OCI-LY1 (cell line): Measurements from ENCODE around the gene VCAN.

Experiments
- H2AFZ ChIP-seq: fragments of 200-600 bp; sonication (generic), shearing (Covaris generic); 2 replicates; pipeline ENCODE4 v1.6.0; 2014; ENCODE audit warnings: antibody characterized with exemption, mild to moderate bottlenecking, low read length
- H3F3A ChIP-seq: fragments of 200-600 bp; sonication (generic), shearing (Covaris generic); 2 replicates; pipeline ENCODE4 v1.6.0; 2014; ENCODE audit warnings: mild to moderate bottlenecking, antibody characterized with exemption, low read length, moderate library complexity; ENCODE audit not compliant: insufficient read depth
- H3K27ac ChIP-seq: fragments of 200-600 bp; sonication (generic); 2 replicates; pipeline ENCODE4 v1.5.1; 2014; ENCODE audit warnings: low read length, mixed run types, mild to moderate bottlenecking, low read depth; ENCODE audit not compliant: poor library complexity, severe bottlenecking
- H3K27me3 ChIP-seq: fragments of 200-600 bp; sonication (generic); 2 replicates; pipeline ENCODE4 v1.6.0; 2014; ENCODE audit warnings: antibody characterized with exemption, mild to moderate bottlenecking, low read length, moderate library complexity; ENCODE audit not compliant: insufficient read depth
- H3K36me3 ChIP-seq: fragments of 200-600 bp; sonication (generic); 2 replicates; pipeline ENCODE4 v1.6.1; 2014; ENCODE audit warnings: mild to moderate bottlenecking, antibody characterized with exemption, low read length, moderate library complexity, mixed read lengths; ENCODE audit not compliant: insufficient read depth
- H3K4me1 ChIP-seq: fragments of 200-600 bp; sonication (generic); 2 replicates; pipeline ENCODE4 v1.5.1; 2014; ENCODE audit warnings: mild to moderate bottlenecking, low read length, moderate library complexity; ENCODE audit not compliant: insufficient read depth, severe bottlenecking
- H3K4me2 ChIP-seq: fragments of 200-600 bp; sonication (generic), shearing (Covaris generic); 2 replicates; pipeline ENCODE4 v1.6.1; 2014; ENCODE audit warnings: low read length
- H3K4me3 ChIP-seq: fragments of 200-600 bp; sonication (generic); 2 replicates; pipeline ENCODE4 v1.5.1; 2014; ENCODE audit warnings: low read length, low read depth, mild to moderate bottlenecking, mixed read lengths; ENCODE audit not compliant: poor library complexity, severe bottlenecking
- H3K79me2 ChIP-seq: fragments of 200-600 bp; shearing (Covaris generic); 2 replicates; pipeline ENCODE4 v1.6.1; 2016; ENCODE audit warnings: mixed run types, low read length, mixed read lengths; ENCODE audit not compliant: insufficient read depth
- H3K9ac ChIP-seq: fragments of 200-600 bp; sonication (generic), shearing (Covaris generic); 2 replicates; pipeline ENCODE4 v1.6.1; 2014; ENCODE audit warnings: mild to moderate bottlenecking, low read length, mixed read lengths
- H3K9me2 ChIP-seq: fragments of 200-600 bp; sonication (generic), shearing (Covaris generic); 2 replicates; pipeline ENCODE4 v1.6.1; 2014; ENCODE audit warnings: low read depth, mild to moderate bottlenecking, low read length, mixed read lengths
- H3K9me3 ChIP-seq: fragments of 200-600 bp; shearing (Covaris generic); 2 replicates; pipeline ENCODE4 v1.6.1; 2014; ENCODE audit warnings: low read length, mixed read lengths
- H4K20me1 ChIP-seq: fragments of 200-600 bp; sonication (generic), shearing (Covaris generic); 2 replicates; pipeline ENCODE4 v1.6.0; 2016; ENCODE audit warnings: mild to moderate bottlenecking, low read length; ENCODE audit not compliant: insufficient read depth
- CTCF ChIP-seq: fragments of 200-600 bp; sonication (generic), shearing (Covaris generic); IDR thresholded peaks from 2 replicates; pipeline ENCODE4 v1.5.1; 2017; ENCODE audit warnings: mild to moderate bottlenecking, antibody characterized with exemption, low read length, moderate library complexity, mixed read lengths
- EZH2 ChIP-seq: fragments of 200-600 bp; sonication (generic), shearing (Covaris generic); IDR thresholded peaks from 2 replicates; pipeline ENCODE4 v1.8.0; 2017; ENCODE audit warnings: borderline replicate concordance, mixed run types, mild to moderate bottlenecking, antibody characterized with exemption, low read length, moderate library complexity, mixed read lengths

Gene VCAN

GRCh38 chr5:83507431-83507830 lies 35.9 kb downstream of the VCAN start:
- no peaks in the 10 kb centered on the region for H4K20me1 ChIP-seq
- no peaks in the 10 kb centered on the region for H3K4me1 ChIP-seq
- no peaks in the 10 kb centered on the region for H3K9me2 ChIP-seq
- no peak overlapping the region for H3K27ac ChIP-seq
- no peak overlapping the region for H2AFZ ChIP-seq
- no peak overlapping the region for H3K4me2 ChIP-seq
- no peaks in the 10 kb centered on the region for H3F3A ChIP-seq
- H3K4me3 ChIP-seq, result no peak overlapping the region
- H3K79me2 ChIP-seq, result no peaks in the 10 kb centered on the region
- no peaks in the 10 kb centered on the region for H3K9me3 ChIP-seq
- TF ChIP-seq CTCF (no peak), EZH2 (no peak)
- no peaks in the 10 kb centered on the region for H3K36me3 ChIP-seq
- H3K27me3 ChIP-seq, result no peaks in the 10 kb centered on the region
- no peak overlapping the region for H3K9ac ChIP-seq

GRCh38 chr5:83509540-83509939 lies 38.0 kb downstream of the VCAN start:
- no peaks in the 10 kb centered on the region for H3K9me2 ChIP-seq
- H3K79me2 ChIP-seq, result no peaks in the 10 kb centered on the region
- H3K36me3 ChIP-seq, result no peaks in the 10 kb centered on the region
- TF ChIP-seq EZH2, result no peak
- TF ChIP-seq CTCF, result no peak
- no peak overlapping the region for H3K27ac ChIP-seq
- no peak overlapping the region for H3K4me3 ChIP-seq
- no peak overlapping the region for H3K4me2 ChIP-seq
- H3K9ac ChIP-seq, result no peak overlapping the region
- no peak overlapping the region for H2AFZ ChIP-seq
- H3F3A ChIP-seq, result no peaks in the 10 kb centered on the region
- no peaks in the 10 kb centered on the region for H3K9me3 ChIP-seq
- H4K20me1 ChIP-seq, result no peaks in the 10 kb centered on the region
- H3K27me3 ChIP-seq, result no peaks in the 10 kb centered on the region
- H3K4me1 ChIP-seq, result no peaks in the 10 kb centered on the region

DNA sequence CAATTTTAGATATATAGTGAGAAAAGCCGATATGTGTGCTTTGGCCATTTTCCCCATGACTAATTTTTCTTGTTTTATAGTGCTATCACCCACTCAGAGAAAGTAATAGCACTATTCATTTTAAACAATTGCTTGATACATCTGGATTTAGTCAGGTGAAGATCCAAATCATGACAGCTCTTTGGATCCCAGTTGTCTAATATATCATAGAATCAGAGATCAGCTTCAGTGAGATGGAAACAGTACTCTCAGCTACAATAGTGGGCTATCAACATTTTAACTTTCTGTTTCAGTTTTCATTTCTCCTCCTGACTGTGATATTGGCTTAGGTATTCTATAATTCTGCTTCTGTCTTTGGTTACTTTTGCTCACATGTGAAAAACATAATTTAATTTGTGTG lies 38.7 kb downstream of the VCAN start:
- Histone ChIP-seq H3K27me3 (no peaks in the 10 kb centered on the region), H3K4me1 (no peaks in the 10 kb centered on the region), H3F3A (no peaks in the 10 kb centered on the region), H3K79me2 (no peaks in the 10 kb centered on the region), H3K9me3 (no peaks in the 10 kb centered on the region), H4K20me1 (no peaks in the 10 kb centered on the region), H3K9ac (no peak overlapping the region), H3K4me2 (no peak overlapping the region), H2AFZ (no peak overlapping the region), H3K9me2 (no peaks in the 10 kb centered on the region), H3K4me3 (no peak overlapping the region), H3K27ac (no peak overlapping the region), H3K36me3 (no peaks in the 10 kb centered on the region)
- no peak for TF ChIP-seq CTCF
- TF ChIP-seq EZH2, result no peak
